Measurements from ENCODE around the gene ABHD4.
"Not testable (repeated sequence)": the region's sequence is repeated elsewhere in the genome, so short reads cannot be mapped to it uniquely, and the experiment has no call there.

ABHD4 gene

DNA sequence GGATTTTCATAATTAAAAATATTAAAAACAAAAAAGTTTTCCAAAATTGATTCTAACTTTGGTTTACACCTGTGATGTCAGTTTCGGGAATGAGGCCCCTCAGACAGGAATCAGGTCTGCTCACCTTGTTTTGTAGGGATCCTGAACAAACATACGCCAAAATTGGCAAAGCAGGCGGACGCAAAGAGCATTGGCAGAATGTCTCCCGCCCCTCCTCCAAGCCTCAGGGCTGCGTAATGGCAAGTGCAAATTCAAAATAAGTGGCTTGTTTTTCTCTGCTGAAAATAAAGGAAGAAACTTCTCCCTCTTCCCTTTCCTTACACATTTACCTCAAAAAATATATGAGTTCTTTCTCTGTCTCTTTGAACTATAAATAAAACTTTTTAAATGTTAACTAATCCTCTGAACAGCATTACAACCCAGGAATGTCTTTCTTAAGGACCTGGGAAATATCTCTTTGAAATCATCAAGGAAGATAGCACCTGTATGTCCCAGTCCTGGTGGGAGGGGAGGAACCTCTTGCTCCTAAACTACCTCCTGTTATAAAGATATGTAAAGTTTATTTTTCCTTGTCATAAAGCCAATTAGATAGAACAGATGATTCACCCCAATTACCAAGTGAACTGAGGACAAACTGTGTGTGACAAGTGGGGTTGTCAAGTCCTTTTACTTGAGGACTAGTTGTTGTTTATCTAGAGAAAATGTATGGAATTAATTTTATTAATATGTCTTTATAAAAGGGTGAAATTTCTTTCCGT is 29.6 kb downstream of the ABHD4 start:
- DNase-seq (ENCODE audit: low read depth), result no peak

DNA sequence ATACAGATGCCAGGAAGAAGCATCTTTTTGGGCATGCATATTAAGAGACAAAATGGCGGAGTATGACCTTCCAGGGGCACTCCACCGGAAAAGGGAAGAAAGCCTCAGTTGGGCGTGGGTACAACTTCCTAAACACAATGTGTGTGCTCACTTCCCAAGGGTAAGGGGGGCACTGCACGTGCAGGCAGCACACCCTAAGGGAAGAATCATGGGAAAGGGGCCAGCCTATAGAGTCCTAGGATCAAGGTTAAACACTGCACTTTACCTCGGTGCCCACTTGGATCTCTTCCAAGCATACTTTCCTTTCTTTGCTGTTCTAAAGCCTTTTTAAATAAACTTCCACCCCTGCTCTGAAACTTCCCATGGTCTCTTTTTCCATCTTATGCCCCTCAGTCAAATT is 31.3 kb downstream of the ABHD4 start:
- no peak for DNase-seq (ENCODE audit: low read depth)

DNA sequence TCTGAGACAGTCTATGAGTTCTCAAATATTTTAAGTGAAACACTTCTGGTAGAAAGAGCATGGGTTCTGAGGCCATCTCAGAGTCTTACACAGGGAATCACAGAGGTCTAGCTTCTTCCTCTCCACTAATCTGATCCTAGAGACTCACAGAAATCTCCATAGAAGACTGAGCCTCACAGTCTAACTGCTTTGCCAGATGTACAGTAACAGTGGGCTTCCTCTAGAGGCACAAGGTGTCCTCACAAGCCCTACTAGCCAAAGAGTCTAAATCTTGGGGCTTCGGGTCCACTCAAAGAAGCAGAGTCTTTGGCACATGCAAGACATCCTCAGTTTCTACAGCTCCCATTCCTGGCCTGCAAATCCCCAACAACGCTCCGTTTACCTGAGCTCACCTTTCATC is 32.0 kb downstream of the ABHD4 start:
- DNase-seq (ENCODE audit: low read depth), result no peak

DNA sequence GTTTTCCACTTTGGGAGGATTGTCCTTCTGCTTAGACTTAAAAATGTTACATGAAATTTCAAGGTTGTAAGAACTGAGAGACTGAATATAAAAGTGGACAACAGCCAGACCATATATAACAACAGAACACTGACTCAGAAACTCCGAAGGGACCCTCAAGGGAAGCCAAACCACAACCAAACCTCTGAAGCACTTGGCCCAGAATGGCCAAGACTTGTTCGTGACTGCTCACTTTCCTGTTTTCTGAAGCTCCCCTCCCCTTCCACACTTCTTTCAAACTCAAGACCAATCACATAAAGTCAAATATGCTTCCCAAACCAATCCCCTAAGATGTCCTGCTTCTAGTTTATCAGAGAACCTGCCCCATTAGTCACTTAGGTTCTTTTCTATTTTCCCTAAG is 32.4 kb downstream of the ABHD4 start:
- peak; percentile 48 for DNase-seq (ENCODE audit: low read depth)

DNA sequence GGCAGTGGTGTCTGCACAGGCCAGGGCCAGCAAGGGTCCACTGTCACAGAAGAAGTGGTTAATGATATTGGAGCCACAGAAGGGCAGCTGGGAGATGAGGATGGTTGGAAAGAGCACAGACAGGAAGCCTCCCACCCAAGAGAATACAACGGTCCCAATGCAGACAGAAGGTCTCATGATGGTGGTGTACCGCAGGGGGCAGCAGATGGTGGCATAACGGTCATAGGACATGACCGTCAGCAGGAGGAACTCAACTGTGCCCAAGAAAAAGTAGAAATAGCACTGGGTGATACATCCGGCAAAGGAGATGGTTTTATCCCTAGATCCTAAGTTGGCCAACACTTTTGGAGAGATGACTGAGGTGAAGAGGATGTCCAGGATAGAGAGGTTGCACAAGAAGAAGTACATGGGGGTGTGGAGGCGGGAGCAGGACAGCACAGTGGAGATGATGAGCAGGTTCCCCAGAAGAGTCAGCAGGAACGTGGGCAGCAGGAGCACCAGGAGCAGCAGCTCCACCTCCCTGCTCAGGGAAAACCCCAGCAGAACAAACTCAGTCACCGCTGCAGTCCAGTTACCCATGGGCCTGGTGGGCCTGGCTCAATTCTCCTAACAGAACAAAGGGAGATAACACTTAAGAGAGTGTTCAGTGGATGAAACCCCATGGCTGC is 36.3 kb downstream of the ABHD4 start:
- DNase-seq (ENCODE audit: low read depth), result no peak

DNA sequence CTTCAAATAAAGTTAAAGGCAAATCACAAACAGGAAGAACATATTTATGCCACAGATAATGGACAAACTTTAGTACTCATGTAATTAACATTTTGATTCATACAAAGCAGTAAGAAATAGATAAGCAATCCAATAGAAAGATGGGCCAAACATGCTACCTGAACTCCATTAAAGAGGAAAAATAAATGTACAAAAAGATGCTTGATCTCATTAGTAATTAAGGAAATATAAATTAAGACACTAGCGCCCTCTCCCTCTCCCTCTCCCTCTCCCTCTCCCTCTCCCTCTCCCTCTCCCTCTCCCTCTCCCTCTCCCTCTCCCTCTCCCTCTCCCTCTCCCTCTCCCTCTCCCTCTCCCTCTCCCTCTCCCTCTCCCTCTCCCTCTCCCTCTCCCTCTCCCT is 37.9 kb downstream of the ABHD4 start:
- DNase-seq (ENCODE audit: low read depth), result not testable (repeated sequence)

DNA sequence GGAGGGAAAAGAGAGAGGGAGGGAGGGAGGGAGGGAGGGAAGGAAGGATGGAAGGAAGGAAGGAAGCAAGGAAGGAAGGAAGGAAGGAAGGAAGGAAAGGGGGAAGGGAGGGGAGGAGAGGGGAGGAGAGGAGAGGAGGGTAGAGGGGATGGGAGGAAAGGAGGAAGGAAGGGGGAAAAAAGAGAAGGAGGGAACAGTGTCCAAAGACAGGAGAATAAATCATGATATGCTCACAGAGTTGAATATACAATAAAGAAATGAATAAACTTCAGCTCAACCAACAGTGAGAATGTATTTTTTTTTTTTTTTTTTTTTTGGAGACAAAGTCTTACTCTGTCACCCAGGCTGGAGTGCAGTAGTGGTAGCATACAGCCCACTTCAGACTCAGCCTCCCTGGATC is 42.1 kb downstream of the ABHD4 start:
- no peak for DNase-seq (ENCODE audit: low read depth)

DNA sequence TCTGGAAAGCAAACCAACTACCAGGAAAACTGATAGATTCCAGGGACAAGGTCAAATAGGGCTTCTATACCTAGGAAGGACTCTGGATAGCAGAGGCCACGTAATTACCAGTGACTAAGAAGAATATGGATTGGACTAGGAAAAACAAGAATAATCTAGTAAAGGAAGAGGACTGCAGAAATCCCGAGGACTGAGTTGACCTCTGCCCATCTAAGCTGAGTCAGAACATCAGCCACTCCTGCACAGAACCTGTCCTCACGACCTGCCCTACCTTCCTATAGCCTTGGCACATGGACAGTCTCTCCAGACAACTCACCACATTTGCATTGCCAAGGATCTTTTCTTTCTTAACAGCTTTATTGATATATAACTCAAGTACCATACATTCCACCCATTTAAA is 43.7 kb downstream of the ABHD4 start:
- no peak for DNase-seq (ENCODE audit: low read depth)

DNA sequence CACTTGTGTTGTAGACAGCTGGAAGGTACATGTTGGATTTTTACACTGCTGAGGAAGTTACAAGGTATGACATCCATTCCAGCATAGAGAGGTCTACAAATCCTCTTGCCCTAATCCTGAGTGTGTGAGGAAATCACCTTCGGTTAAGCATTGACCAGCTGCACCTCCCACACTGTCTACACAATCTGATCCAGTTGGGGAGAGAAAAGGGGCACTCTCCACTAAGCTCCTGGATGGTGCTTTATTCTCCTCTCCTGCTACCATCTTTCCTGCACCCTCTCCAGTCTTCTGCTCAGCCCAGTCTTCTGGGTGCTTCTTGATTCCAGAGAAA is 46.2 kb downstream of the ABHD4 start, which contains the start of gene OR6J1:
Gene OR6J1 (minus strand): TSS at position 48 of the 331 bp plus-strand sequence. CDS start 9,541 bp downstream, outside the sequence.
- DNase-seq (ENCODE audit: low read depth), result no peak

DNA sequence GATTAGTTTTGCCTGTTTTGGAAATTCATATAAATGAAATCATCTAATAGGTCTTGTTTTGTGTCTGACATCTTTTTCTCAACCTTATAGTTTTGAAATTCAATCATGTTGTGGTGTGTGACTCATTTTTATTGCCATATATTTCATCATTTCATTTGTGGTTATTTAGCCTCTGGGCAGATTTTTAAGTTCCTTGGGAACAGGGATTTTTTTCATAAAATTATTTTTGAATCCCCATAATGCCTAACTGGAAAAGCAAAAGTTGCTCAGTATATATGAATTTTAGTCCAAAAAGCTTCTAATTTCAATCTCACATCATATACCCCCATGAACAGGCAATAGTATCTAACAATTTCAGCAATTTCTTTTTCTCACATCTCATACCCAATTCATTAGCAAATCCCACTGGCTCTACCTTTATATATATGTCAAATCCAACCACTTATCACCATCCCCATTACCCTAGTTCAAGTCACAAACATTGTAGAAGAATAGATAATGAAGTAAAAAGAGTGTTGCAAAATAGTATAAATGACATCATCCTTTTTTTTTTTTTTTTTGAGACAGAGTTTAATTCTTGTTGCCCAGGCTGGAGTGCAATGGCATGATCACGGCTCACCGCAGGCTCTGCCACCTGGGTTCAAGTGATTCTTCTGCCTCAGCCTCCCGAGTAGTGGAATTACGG is 48.6 kb downstream of the ABHD4 start:
- peak; percentile 86 for DNase-seq (ENCODE audit: low read depth)

DNA sequence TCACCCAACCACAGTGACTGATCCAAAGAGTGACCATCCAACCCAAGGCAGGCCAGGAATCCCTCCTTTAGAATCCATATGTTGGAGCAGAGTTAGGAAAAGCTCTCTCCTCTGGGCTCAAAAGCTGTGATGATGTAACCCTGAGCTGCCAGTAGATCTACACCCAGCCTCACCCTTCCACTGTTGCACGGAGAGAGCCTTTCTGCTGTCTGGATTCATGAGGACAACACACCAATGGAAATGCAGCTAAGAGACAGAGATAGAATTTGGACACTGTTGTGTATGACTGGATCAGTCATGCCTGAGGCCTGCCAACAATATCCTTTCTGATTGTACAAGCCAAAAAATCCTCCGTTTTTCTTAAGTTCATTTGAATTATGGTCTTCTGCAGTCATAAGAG is 50.4 kb downstream of the ABHD4 start:
- DNase-seq (ENCODE audit: low read depth), result no peak

DNA sequence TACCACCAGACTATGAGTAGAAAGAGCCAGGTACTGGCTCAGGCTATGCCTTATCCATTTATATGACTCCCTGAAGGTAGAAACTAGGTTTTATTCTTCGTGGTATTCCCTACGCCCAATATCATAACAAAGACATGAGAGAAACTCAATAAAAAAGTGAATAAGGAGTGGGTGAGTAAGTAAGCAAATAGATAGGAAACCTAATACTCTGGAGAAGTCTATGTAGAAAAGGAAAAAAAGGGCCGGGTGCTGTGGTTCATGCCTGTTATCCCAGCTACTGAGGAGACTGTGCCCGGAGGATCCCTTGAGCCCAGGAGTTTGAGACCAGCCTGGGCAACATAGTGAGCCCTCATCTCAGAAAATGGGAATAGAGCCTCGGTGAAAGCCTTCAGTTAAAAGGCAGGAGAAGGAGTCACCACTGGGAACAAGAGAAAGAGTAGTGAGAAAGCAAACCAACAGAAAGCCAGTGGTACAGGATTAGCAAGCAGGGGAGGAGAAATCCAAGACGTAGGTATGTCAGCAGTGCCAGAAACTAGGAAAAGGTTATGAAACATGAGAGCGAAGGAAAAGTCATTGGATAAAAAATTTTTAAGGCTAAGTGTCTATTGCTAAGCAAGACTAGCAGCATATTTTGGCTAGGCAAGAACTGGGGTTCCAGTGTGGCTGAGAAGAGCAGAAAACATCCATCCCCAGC is 52.1 kb downstream of the ABHD4 start:
- DNase-seq (ENCODE audit: low read depth), result no peak

DNA sequence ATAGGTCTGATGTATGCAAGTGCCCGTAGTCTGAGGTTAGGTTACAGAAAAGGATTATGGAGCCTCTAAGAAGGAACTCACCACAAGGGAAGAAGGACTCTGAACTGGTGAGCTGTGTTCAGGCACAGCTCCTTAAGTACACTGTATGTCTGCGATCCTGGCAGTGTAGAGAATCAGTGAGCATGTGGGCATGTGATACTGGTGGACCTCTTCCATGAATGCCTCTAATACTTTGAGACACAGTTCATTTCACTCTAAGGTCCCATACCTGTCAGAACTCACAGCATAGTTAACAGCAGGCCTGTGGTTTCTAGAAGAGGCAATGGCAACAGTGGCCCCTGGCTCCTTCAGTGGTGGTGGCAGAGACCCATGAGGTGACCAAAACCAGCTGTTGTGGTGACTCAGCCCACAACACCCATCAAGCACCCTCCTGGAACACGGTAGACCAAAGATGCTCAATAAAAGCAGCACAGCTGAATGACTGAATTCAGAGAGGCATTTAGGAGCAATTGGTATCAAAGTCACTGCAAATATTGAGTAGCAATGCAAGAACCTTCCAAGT is 52.9 kb downstream of the ABHD4 start:
- no peak for DNase-seq (ENCODE audit: low read depth)

DNA sequence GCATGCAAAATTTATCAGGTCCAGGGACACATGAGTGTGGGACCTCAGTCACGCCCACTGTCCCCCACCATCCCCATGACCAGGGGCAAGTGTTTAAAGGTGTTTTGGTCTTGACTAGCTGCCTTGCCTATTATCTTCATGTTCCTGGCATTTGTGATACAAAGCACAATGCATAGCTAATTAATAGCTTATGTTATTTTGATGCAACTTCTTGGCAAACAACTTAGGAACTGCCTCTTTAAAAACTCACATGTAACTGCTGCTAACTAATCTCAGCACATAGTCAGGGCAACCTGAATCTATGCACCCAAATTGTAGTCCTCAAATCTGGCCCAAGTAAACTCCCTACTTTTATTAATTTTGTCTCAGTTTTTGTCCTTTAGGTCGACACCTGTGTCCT is 53.5 kb downstream of the ABHD4 start:
- DNase-seq (ENCODE audit: low read depth), result no peak

DNA sequence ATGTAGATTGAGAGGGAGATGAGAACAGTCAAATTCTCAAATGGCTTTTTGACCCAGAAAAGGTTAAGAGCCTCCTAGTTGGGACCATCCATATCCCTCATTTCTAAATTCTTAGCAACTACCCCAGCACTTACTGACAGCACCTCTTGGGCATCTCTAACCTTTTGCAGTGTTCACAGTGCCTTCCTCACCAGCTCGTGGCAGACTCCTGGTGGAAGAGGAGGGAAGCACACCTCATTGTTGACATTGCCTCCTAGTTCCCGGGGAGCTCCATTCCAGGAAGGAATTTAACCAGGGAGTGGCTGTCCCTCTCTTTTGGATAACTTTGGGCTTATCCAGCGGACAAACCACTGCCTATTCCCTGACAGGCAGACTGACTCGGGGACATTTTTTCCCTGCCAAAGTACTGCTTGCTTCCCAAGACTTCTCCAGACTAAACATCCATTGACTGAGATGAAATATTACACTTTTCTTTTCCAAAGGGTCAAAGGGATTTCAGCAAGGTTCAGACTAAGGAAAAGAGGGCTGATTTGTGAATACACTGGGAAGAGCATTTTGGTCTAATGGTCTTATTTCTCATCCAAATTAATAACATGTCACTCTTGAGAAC is 55.0 kb downstream of the ABHD4 start:
- DNase-seq (ENCODE audit: low read depth), result peak; percentile 74

DNA sequence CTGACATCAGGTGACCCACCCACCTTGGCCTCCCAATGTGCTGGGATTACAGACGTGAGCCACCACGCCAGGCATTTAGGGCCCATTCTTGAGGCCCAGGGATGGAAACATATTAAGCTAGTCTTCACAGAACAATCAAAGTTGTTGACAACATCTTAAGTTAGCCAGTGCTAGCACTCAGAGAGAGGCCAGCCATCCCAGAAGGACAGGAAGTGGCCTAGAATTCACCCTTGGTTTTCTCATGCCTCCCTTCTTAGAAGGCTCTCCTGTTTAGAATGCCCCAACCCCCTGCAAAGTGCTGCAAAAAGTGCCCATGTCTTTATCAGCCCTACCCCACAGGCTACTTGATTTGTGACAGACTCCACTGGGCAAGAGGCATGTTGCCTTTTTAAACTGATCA is 58.1 kb downstream of the ABHD4 start:
- no peak for DNase-seq (ENCODE audit: low read depth)

DNA sequence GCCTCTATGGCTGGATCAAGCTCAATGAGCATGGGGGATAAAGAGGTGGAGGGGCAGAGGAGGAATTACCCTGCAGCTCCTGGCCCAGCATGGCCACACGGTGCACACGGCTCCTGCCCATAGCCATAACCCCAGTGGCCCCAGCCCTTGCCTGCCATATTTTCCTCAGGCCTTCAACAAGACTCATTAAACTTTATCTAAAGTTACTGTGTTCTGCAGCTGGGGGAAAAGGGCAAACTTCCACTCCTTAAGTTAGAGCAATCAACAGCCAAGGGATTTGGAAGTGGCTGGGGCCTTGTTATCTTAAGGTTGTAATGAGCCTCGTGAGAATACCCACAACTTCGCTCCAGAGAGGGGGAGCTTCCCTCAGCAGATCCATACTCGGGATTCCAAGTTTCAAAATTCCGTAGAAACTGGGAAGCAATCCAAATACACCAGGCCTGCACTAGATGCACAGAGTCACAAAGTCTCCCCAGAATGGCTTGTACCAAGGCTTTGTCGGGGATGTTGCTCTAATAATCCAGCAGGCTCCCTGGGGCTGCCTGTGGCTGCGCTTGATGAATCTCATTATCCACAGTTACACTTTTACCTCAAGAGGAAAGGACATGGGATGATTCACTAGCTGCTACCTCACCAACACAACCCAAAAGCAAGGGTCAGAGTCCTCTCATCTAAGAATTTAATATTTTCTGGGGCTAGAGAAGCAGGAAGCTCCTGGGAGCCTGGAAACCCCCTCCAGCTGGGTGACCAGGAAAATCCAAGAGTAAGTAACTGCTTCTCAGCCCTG is 59.0 kb downstream of the ABHD4 start:
- DNase-seq (ENCODE audit: low read depth), result no peak

DNA sequence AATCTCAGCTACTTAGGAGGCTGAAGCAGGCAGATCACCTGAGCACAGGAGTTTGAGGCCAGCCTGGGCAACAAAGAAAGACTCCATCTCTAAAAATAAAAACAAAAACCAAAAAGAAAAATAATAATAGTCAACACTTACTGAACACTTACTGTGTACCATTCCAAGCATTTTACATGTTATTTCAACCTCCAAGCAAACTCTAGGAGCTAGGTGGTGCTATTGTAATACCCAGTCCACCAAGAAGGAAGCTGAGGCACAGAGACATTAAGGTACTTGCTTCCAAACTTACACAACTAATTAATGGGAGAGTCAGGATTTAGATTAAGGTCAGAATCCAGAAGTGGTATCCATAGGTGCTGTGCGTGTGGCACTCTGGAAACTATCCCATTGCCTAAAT is 59.8 kb downstream of the ABHD4 start:
- no peak for DNase-seq (ENCODE audit: low read depth)

DNA sequence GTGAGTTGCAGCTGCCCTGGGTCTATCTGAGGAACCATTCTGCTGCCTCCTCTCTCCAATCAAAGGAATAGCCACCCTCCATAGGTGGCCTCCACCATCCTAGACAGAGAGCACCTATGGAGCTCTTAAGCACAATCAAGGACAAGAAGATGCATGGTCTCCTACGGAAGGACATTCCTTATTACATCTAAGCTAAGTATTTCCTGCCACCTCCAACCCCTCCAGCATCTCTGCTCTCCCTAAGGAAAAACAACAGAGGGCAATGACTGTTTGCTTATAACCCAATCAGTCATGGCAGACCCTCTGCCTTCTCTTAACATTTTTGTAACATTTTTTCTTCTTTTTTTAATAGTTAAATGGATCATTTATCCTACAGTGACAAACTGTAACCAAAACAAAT is 60.8 kb downstream of the ABHD4 start:
- DNase-seq (ENCODE audit: low read depth), result no peak

DNA sequence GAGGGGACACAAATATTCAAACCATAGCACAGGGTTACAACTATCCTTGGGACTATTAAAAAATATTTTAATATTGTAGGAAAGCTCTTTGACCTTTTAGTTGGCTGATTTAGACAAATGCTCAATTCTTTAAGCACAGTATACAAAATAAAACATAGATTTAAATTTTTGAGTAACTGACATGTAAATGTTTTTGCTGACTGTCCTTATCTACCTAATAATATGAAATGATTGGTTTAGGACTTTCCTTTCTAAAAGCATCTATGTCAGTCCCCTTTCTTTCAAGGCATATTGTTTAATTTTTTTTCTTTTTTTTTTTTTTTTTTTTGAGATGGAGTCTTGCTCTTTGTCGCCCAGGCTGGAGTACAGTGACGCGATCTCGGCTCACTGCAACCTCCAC is 62.6 kb downstream of the ABHD4 start:
- DNase-seq (ENCODE audit: low read depth), result no peak
